Eye (tissue), 1 donor: Measurements from ENCODE around the gene LRP5.
"Not testable (repeated sequence)": the region's sequence is repeated elsewhere in the genome, so short reads cannot be mapped to it uniquely, and the experiment has no call there.

Source experiments
- DNase-seq: peaks from one replicate; pipeline ENCODE4 v3.0.0-alpha.2; 2015

Gene LRP5

DNA sequence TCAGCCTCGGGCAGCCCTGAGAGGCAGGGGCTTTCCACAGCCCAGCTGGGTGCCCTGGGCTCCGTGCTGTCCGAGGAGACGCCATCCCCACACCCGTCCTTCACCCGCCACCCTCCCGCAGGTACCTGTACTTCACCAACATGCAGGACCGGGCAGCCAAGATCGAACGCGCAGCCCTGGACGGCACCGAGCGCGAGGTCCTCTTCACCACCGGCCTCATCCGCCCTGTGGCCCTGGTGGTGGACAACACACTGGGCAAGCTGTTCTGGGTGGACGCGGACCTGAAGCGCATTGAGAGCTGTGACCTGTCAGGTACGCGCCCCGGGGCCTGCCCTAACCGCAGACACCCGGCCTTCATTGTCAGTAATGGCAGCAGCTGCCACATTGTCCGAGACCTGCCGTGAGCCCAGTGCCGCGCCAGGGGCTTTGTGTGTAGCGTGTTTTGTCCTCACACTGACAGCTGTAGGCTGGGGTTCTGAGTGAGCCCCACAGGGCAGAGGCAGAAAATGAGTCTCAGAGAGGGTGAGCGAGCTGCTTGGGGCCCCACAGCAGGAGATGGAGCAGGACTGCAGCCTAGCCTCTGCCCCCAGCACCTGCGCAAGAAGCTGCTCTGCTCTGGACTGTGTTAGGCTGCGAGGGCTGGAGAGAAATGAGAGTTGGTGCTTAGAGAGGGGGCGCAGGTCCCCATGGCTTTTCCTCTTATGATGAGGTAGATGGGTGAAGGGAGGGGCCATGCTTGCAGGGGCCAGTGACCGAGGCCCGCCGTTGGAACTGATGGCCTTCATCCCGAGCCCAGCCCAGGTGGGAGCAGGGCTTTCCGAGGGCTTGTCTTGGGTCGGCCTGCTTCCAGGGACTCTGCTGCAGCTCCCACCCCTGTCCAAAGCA lies 112.8 kb downstream of the LRP5 start:
- DNase-seq: no peak

DNA sequence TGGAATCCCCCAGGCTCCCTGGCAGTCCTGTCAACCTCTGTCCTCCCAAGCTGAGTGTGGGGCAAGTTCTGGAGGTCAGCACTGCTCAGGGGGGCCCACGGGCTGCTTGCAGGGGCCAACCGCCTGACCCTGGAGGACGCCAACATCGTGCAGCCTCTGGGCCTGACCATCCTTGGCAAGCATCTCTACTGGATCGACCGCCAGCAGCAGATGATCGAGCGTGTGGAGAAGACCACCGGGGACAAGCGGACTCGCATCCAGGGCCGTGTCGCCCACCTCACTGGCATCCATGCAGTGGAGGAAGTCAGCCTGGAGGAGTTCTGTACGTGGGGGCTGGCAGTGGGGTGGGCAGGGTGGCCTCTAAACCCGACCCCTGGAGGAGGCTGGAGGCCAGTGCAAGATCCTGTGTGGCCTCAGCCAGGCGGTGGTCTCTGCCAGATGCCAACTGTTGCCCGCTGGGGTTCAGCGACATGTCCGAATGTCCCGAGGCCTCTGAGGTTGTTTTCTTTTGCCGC lies 113.5 kb downstream of the LRP5 start:
- no peak for DNase-seq

DNA sequence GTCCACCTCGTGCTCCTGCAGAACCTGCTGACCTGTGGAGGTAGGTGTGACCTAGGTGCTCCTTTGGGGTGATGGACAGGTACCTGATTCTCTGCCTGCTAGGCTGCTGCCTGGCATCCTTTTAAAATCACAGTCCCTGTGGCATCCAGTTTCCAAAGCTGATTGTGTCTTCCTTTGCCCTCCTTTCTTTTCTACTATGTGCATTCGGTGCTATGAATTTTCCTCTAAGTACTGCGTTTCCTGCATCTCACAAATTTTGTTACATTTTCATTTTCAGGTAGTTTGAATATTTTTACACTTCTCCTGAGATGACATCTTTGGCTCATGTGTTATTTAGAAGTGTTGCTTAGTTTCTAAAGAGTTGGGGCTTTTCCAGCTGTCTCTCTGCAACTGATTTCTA lies 117.3 kb downstream of the LRP5 start:
- DNase-seq: no peak

DNA sequence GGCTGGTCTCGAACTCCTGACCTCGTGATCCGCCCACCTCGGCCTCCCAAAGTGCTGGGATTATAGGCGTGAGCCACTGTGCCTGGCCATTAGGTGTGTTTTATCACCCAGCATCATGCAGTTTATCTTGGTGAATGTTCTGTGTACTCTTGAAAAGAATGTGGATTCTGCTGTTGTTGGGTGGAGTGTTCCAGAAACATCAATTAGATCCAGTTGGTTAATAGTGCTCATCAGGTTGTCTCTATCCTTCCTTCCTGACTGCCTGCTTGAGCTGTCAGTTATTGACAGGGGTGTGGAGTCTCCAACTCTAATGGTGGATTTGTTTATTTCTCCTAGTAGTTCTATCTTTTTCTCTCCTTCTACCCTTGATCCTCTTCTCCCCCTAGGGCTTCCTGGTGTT lies 118.0 kb downstream of the LRP5 start:
- no peak for DNase-seq

DNA sequence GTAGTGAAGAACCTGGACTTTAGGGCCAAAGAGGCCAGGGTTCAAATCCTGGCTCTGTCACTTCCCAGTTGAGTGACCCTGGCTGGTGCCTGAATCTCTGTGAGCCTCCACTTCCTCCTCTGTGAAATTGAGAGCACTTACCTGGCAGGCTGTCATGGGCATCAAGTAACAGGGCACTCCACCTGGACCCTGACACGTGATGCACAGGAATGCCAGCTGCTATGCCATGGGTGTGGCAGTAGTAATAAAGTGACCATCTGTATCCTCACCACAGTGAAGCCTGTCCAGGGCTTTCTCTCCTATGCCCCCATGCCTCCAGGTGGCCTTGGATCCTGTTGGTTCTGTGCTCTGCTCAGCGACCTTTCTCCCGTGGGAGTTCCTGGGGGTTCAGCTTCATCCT lies 118.4 kb downstream of the LRP5 start:
- DNase-seq: no peak

DNA sequence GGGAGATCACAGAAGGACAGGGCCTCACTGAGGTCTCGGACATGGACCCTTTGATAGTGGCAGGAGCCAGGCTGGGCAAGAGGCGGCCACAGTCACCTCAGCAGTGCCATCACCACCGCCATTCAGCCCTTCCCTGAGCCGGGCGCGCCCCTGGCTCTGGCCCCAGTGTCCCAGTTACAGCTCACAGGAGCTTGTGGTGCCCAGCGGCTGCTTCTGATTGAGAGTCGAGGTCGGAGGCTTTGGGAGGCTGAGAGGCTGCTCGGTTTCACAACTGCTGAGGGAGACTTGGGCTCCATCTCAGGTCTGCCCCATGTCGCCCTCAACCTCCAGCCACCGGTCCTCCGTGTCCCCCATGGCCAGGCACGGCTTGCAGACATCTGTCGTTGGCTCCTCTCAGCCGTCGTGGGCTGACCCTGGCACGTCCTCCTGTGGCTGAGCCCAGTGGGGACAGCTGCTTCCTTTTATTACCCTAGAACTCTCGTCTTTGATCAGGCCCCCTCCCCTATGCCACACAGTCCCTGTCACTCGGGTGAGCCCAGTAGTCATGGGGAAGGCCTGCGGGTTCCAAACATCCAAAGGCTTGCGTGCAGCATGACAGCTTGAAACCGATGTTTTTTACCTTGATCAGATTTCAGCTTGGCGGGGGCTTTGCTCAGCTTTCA lies 119.7 kb downstream of the LRP5 start:
- DNase-seq: no peak

GRCh38 chr11:68432874-68433273 lies 120.5 kb downstream of the LRP5 start:
- no peak for DNase-seq

DNA sequence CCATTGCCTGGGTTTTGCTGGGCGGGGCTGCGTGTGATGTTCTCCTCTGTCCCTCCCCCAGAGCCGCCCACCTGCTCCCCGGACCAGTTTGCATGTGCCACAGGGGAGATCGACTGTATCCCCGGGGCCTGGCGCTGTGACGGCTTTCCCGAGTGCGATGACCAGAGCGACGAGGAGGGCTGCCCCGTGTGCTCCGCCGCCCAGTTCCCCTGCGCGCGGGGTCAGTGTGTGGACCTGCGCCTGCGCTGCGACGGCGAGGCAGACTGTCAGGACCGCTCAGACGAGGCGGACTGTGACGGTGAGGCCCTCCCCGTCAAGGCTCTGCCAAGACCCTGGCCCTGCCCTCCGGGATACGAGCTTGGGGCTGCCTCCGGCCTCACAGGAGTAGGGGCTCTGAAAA lies 121.2 kb downstream of the LRP5 start:
- DNase-seq: no peak

DNA sequence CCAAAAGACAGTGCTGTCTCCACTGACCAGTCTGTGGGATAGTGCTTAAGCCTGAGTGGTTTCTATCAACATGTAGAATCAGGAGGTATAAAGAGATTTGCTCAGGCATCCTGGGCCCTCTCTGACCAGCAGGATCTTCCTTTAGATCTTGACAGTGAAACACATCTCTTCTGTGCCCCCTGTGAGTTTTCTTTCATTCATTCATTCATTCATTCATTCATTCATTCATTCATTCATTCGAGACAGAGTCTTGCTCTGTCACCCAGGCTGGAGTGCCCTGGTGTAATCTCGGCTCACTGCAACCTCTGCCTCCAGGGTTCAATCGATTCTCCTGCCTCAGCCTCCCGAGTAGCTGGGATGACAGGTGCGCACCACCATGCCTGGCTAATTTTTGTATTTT lies 121.8 kb downstream of the LRP5 start:
- DNase-seq: not testable (repeated sequence)

GRCh38 chr11:68436162-68436888 lies 123.9 kb downstream of the LRP5 start:
- DNase-seq: no peak

GRCh38 chr11:68436985-68437926 lies 124.9 kb downstream of the LRP5 start:
- no peak for DNase-seq

DNA sequence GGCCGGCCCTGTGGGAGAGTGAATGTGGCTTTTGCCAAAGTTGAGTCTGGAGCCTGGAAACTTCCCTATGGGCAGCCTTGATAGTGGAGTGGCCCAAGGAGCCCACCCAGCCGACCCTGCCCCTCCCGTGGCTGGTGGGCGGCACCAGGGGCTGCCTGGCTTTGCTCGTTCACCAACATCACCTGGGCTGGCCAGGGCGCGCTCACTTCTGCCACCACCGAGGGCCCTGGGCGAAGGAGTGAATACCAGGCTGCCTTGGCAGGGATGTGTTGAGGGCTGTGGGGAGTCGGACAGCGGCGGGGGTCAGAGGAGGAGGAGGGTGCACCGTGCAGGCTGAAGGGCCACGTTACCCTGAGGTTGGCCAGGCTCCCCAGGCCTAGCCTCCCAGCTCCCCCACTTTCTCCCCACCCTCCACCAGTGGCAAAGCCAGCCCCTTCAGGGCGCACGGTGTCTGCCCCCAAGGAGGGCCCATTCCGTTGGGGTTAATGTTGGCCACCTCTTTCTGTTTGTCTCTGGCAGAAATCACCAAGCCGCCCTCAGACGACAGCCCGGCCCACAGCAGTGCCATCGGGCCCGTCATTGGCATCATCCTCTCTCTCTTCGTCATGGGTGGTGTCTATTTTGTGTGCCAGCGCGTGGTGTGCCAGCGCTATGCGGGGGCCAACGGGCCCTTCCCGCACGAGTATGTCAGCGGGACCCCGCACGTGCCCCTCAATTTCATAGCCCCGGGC lies 125.7 kb downstream of the LRP5 start:
- DNase-seq: no peak

DNA sequence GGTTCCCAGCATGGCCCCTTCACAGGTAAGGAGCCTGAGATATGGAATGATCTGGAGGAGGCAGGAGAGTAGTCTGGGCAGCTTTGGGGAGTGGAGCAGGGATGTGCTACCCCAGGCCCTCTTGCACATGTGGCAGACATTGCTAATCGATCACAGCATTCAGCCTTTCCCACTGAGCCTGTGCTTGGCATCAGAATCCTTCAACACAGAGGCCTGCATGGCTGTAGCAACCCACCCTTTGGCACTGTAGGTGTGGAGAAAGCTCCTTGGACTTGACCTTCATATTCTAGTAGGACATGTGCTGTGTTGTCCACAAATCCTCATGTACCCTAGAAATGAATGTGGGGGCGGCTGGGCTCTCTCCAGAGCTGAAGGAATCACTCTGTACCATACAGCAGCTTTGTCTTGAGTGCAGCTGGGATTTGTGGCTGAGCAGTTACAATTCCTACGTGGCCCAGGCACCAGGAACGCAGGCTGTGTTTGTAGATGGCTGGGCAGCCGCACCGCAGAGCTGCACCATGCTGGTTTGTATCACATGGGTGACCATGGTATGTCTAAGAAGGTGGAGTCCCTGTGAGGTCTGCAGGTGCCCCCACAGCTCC lies 126.4 kb downstream of the LRP5 start:
- no peak for DNase-seq

DNA sequence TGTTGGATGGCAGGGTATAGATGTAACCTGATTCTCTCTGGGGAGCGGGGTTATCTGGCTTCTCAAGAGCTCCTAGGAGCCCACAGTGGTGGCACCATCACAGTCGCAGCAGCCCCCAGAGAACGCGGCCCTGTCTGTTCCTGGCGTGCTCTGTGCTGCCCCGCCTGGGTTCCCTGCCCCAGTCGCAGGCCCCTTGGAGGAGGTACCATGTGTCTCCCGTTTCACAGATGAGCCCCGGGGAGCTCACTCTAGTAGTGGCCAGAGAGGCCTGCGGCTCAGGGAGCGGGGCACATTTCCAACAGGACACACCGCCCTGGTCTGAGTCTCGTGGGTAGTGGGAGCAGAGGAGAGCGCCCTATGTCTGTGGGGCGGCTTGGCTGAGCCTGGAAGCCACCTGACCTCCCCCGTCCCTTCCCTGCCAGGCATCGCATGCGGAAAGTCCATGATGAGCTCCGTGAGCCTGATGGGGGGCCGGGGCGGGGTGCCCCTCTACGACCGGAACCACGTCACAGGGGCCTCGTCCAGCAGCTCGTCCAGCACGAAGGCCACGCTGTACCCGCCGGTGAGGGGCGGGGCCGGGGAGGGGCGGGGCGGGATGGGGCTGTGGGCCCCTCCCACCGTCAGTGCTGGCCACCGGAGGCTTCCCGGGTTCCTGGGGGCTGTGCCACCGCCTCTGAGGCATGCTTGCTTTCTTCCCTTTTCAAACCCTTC lies 127.1 kb downstream of the LRP5 start:
- DNase-seq: no peak

GRCh38 chr11:68440224-68440623 lies 127.8 kb downstream of the LRP5 start:
- no peak for DNase-seq

DNA sequence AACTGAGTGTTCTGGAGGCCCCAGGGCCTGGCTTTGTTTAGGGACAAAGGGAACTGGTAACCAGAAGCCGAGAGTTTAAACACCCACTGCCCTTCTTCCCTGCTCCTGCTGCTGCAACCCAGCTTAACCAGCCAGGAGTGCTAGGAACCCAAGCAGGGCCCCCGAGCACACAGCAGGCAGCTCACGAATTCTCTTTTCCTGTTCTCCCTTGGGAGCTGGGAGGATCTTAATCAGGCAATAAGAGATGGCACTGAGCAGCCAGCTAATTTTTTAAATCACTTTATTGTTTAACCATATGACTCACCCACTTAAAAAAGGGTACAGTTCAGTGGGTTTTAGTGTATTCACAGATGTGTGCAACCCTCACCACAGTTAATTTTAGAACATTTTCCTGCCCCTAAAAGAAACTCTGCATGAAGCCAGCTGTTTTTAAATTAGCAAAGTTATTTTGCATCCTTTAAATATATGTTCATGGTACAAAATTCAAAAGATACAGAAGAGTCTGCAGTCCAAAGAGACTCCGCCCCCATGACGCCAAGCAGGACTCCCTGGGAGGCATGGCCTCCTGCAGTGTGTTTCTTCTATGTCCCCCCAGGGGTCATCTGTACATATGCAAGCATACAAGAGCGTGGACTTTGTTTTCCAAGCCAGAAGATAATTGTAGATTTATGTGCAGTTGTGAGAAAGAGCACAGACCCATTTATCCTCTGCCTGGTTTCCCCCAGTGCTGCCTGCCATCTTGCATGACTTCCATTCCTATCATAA lies 129.3 kb downstream of the LRP5 start:
- no peak for DNase-seq

- no peak for DNase-seq
Observed at GRCh38 chr11:68442433-68442832, 130.0 kb downstream of the LRP5 start.

DNA sequence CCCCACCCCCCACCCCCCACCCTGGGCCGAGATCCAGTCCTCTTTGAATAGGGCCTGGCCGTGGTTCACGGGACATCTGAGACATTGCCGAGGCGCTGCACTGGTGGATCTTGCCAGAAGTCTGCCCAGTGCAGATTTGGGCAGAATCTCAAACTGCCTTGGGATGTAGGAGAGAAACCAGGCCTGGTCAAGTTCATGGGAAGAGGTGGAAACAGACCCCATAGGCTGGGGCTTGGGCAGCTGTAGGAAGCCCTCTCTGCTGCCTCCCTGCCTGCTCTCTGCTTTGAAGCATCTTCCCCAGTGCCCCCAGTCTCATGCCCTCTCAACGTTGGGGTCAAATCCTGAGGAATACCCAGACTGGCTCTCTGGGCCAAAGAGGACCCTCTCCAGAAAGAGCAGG lies 132.2 kb downstream of the LRP5 start:
- no peak for DNase-seq

GRCh38 chr11:68445531-68446035 lies 133.2 kb downstream of the LRP5 start:
- DNase-seq: no peak
